DOHH2 (cell line): Measurements from ENCODE around the gene LRRC56.

Experiments used
- H3F3A ChIP-seq: fragments of 200-600 bp; sonication (generic), shearing (Covaris generic); 2 replicates; pipeline ENCODE4 v1.6.0; 2016; ENCODE audit warnings: antibody characterized with exemption, mild to moderate bottlenecking; ENCODE audit not compliant: control insufficient read depth, insufficient read depth
- H3K27ac ChIP-seq: fragments of 200-600 bp; sonication (generic); 2 replicates; pipeline ENCODE4 v1.5.1; 2014; ENCODE audit warnings: low read depth, mild to moderate bottlenecking, low read length, moderate library complexity
- H3K27me3 ChIP-seq: fragments of 200-600 bp; sonication (generic); 2 replicates; pipeline ENCODE4 v1.6.1; 2014; ENCODE audit warnings: mild to moderate bottlenecking, low read length, mixed read lengths; ENCODE audit not compliant: control insufficient read depth
- H3K36me3 ChIP-seq: fragments of 200-600 bp; sonication (generic); 2 replicates; pipeline ENCODE4 v1.6.1; 2014; ENCODE audit warnings: mild to moderate bottlenecking, low read length, moderate library complexity, mixed read lengths; ENCODE audit not compliant: control insufficient read depth
- H3K4me1 ChIP-seq: fragments of 200-600 bp; sonication (generic); 2 replicates; pipeline ENCODE4 v1.6.1; 2014; ENCODE audit warnings: mild to moderate bottlenecking, low read length, mixed read lengths; ENCODE audit not compliant: control insufficient read depth
- H3K4me2 ChIP-seq: fragments of 200-600 bp; sonication (generic); 2 replicates; pipeline ENCODE4 v1.6.0; 2014; ENCODE audit warnings: mild to moderate bottlenecking, low read length, moderate library complexity
- H3K4me3 ChIP-seq: fragments of 200-600 bp; sonication (generic); 2 replicates; pipeline ENCODE4 v1.5.1; 2014; ENCODE audit warnings: mild to moderate bottlenecking, low read length, mixed read lengths
- H3K79me2 ChIP-seq: fragments of 200-600 bp; sonication (generic); 2 replicates; pipeline ENCODE4 v1.6.1; 2014; ENCODE audit warnings: mild to moderate bottlenecking, low read length, mixed read lengths; ENCODE audit not compliant: control insufficient read depth
- H3K9me2 ChIP-seq: fragments of 200-600 bp; sonication (generic); replicated peaks from 2 replicates; pipeline ENCODE4 v1.6.1; 2014; ENCODE audit warnings: mild to moderate bottlenecking, low read length, mixed read lengths; ENCODE audit not compliant: control insufficient read depth
- H3K9me3 ChIP-seq: fragments of 200-600 bp; sonication (generic); 2 replicates; pipeline ENCODE4 v1.6.1; 2014; ENCODE audit warnings: antibody characterized with exemption, low read length, mixed read lengths; ENCODE audit not compliant: control insufficient read depth, insufficient read depth
- H4K20me1 ChIP-seq: fragments of 200-600 bp; sonication (generic); 2 replicates; pipeline ENCODE4 v1.6.0; 2014; ENCODE audit warnings: low read depth, mild to moderate bottlenecking, antibody characterized with exemption, low read length, moderate library complexity; ENCODE audit not compliant: control insufficient read depth, insufficient read depth
- CTCF ChIP-seq: fragments of 200-600 bp; sonication (generic); IDR thresholded peaks from one replicate; pipeline ENCODE4 v1.5.1; 2014; ENCODE audit warnings: antibody characterized with exemption, mild to moderate bottlenecking, low read depth, low read length; ENCODE audit not compliant: poor library complexity, severe bottlenecking
- EZH2phosphoT487 ChIP-seq: fragments of 200-600 bp; sonication (generic); IDR thresholded peaks from 2 replicates; pipeline ENCODE4 v1.6.1; 2017; ENCODE audit warnings: borderline replicate concordance, mild to moderate bottlenecking, antibody characterized with exemption, low read length, moderate library complexity, mixed read lengths

The LRRC56 gene

GRCh38 chr11:562046-562645, 24.8 kb downstream of the LRRC56 start:
- H3K9me2 ChIP-seq, result no peaks in the 10 kb centered on the region
- H3K9me3 ChIP-seq, result no peaks in the 10 kb centered on the region
- no peak overlapping the region for H3K27ac ChIP-seq
- peaks cover 6% of the 10 kb centered on the region for H3K36me3 ChIP-seq
- peaks cover 18% of the 10 kb centered on the region for H3K4me1 ChIP-seq
- H3F3A ChIP-seq, result no peaks in the 10 kb centered on the region
- peak overlapping the region; percentile 94 for H3K4me3 ChIP-seq
- H3K27me3 ChIP-seq, result peaks cover 12% of the 10 kb centered on the region
- peak overlapping the region; percentile 93 for H3K4me2 ChIP-seq
- H4K20me1 ChIP-seq, result no peaks in the 10 kb centered on the region
- peaks cover 8% of the 10 kb centered on the region for H3K79me2 ChIP-seq
- TF ChIP-seq EZH2phosphoT487 (no peak), CTCF (no peak)

GRCh38 chr11:563066-563811, 25.9 kb downstream of the LRRC56 start:
- peaks cover under 1% of the 10 kb centered on the region; the same call in 1 of the 2 replicates for H3K27me3 ChIP-seq
- H3K4me1 ChIP-seq, result peaks cover 27% of the 10 kb centered on the region
- H3K79me2 ChIP-seq, result peaks cover 17% of the 10 kb centered on the region
- TF ChIP-seq CTCF (no peak), EZH2phosphoT487 (no peak)
- H3K9me3 ChIP-seq, result no peaks in the 10 kb centered on the region
- H4K20me1 ChIP-seq, result no peaks in the 10 kb centered on the region
- H3K4me2 ChIP-seq, result no peak overlapping the region
- no peak overlapping the region for H3K27ac ChIP-seq
- no peaks in the 10 kb centered on the region for H3F3A ChIP-seq
- H3K9me2 ChIP-seq, result no peaks in the 10 kb centered on the region
- peaks cover 15% of the 10 kb centered on the region for H3K36me3 ChIP-seq
- H3K4me3 ChIP-seq, result no peak overlapping the region

- Histone ChIP-seq H3K4me3 (no peak overlapping the region), H4K20me1 (no peaks in the 10 kb centered on the region), H3K4me2 (no peak overlapping the region), H3K9me3 (no peaks in the 10 kb centered on the region), H3K27me3 (no peaks in the 10 kb centered on the region), H3K79me2 (peaks cover 17% of the 10 kb centered on the region), H3K36me3 (peaks cover 15% of the 10 kb centered on the region), H3F3A (no peaks in the 10 kb centered on the region), H3K27ac (no peak overlapping the region), H3K9me2 (no peaks in the 10 kb centered on the region), H3K4me1 (peaks cover 27% of the 10 kb centered on the region)
- no peak for TF ChIP-seq EZH2phosphoT487
- no peak for TF ChIP-seq CTCF
These were observed 26.7 kb downstream of the LRRC56 start for GRCh38 chr11:563812-564578.
